ENCODE results near the gene PHTF2.

GRCh38 chr7:77855371-77856083 lies 57.0 kb downstream of the PHTF2 start:
- TF ChIP-seq CTCF (IDR thresholded peaks at IDR 0.05; ENCODE audit: low read length) (no peak), EZH2 (IDR thresholded peaks at IDR 0.05; ENCODE audit: borderline replicate concordance, low read length) (no peak)
